ENCODE measurements around the gene CP.

- TF ChIP-seq CTCF (IDR thresholded peaks at IDR 0.05) (no peak), POLR2A (IDR thresholded peaks at IDR 0.05) (no peak)
These were observed 59.6 kb downstream of the CP start for GRCh38 chr3:149162007-149162406.

Data from thyroid gland (tissue), 4 donors.